Esophagus (tissue), 2 donors: ENCODE measurements around the gene CROCC2. TPM values are rescaled to one million over a fixed set of nuclear protein-coding genes. Genes with fewer than 3 reads are reported as not detected.
A peak's percentile ranks its signal among the peaks of the same experiment; 100 is the strongest.

Source experiments
- H3K27ac ChIP-seq, 2 donors: one replicate each; pipeline ENCODE4 v1.5.1; 2013; ENCODE audit warnings: low read depth in 2 of 2, mild to moderate bottlenecking in 2 of 2, inconsistent platforms in 1 of 2, low read length in 1 of 2, moderate library complexity in 1 of 2
- H3K27me3 ChIP-seq, 2 donors: one replicate each; pipeline ENCODE4 v1.6.1; 2013; ENCODE audit warnings: low read length in 2 of 2, control low read depth in 1 of 2, mild to moderate bottlenecking in 1 of 2; ENCODE audit not compliant: insufficient read depth in 2 of 2, control insufficient read depth in 1 of 2
- H3K36me3 ChIP-seq, 2 donors: one replicate each; pipeline ENCODE4 v1.6.1; 2013; ENCODE audit warnings: low read length in 1 of 2; ENCODE audit not compliant: control insufficient read depth in 2 of 2, insufficient read depth in 2 of 2
- H3K4me1 ChIP-seq, 2 donors: one replicate each; pipeline ENCODE4 v1.6.1; 2013; ENCODE audit warnings: low read length in 1 of 2; ENCODE audit not compliant: control insufficient read depth in 2 of 2, insufficient read depth in 2 of 2
- H3K4me3 ChIP-seq, 2 donors: one replicate each; pipeline ENCODE4 v1.5.1; 2013; ENCODE audit warnings: low read length in 2 of 2, mild to moderate bottlenecking in 2 of 2, low read depth in 1 of 2, moderate library complexity in 1 of 2
- H3K9me3 ChIP-seq, 2 donors: one replicate each; pipeline ENCODE4 v1.6.1; 2013; ENCODE audit warnings: mild to moderate bottlenecking in 2 of 2, low read depth in 1 of 2, low read length in 1 of 2, moderate library complexity in 1 of 2; ENCODE audit not compliant: control insufficient read depth in 2 of 2, insufficient read depth in 1 of 2
- WGBS, 2 donors: extraction: QIAGEN DNeasy Blood & Tissue Kit; methylation state at CpG; one replicate each; pipeline ENCODE4 v1.1.7; 2013; 5-methylcytosine and 5-hydroxymethylcytosine counted together
- polyA plus RNA-seq, 2 donors: library from polyadenylated mRNA; stranded (reverse); fragments of 200-250 nt; gene quantifications; one replicate each; pipeline ENCODE4 v1.2.3, GENCODE V29; 2013
- donor health status: healthy with polysubstance abuse.
- donor health status: Bipolar disorder and iron deficiency.

The CROCC2 gene
- polyA plus RNA-seq, 2 donors, result 0.12 to 0.16 TPM

DNA sequence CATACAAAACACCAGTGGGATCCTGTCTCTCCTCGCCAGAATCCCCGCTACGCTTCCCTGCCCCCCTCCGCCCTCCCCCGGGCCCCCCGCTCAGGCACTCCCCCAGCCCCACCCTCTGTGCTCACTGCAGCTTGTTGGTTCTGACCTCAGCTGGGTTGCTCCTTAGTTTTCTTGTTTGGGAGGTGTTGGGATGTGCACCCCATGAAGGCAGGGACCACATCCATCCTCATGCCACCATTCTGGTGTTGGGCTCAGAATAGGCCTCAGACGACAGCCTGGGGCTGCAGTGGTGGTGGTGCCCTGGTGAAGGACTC lies 96.9 kb downstream of the CROCC2 start:
- Histone ChIP-seq H3K27ac (no peak overlapping the region), H3K27me3 (no peaks in the 10 kb centered on the region), H3K9me3 (peaks cover 9 to 12% of the 10 kb centered on the region in 2 donors), H3K36me3 (peaks cover 3% of the 10 kb centered on the region in 2 donors), H3K4me1 (peaks cover 8 to 12% of the 10 kb centered on the region in 2 donors), H3K4me3 (no peak overlapping the region)
- 97 to 100% methylated on average over 7 of the region's 7 CpGs for WGBS, 2 donors

GRCh38 chr2:241003369-241003768 lies 97.2 kb downstream of the CROCC2 start:
- Histone ChIP-seq H3K27ac (no peak overlapping the region), H3K27me3 (no peaks in the 10 kb centered on the region), H3K36me3 (peaks cover 3% of the 10 kb centered on the region in 2 donors), H3K4me3 (no peak overlapping the region), H3K4me1 (peaks cover 9 to 16% of the 10 kb centered on the region in 2 donors), H3K9me3 (peaks cover 9 to 12% of the 10 kb centered on the region in 2 donors)
- WGBS, 2 donors, result 97 to 100% methylated on average over 2 of the region's 2 CpGs

DNA sequence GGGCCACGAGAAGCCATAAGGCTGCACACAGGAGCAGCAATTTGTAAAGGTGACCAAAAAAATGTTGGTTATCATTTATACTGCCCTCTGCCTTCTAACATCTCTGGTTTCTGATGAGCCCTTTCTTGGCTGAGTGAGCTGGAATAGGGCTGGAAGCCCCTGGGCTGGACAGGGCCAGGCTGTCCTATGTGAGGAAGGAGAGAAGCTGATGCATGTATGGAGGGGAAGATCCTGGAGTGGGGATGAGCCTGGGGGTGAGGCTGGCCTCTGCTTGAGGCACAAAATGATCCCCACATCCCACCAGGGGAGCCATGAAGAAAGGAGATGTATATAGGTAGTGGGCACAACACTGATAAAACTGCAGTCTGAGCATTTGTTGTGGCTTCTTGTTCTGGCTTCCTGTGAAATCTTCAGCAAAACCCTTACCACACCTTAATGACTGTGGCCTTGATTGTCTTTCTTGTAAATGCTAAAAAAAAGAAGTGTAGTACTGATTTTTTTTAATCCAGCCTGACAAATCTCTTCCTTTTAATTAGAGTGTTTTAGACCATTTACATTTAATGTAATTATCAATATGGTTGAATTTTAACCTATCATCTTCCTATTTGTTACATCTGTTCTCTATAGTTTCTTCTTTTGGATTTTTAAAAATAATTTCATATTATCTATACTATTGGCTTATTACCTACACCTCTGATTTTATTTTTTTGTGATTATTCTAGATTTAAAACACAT lies 97.9 kb downstream of the CROCC2 start:
- H3K4me3 ChIP-seq, result no peak overlapping the region
- WGBS, 2 donors, result 91 to 100% methylated on average over 1 of the region's 1 CpG

GRCh38 chr2:241005569-241005968 lies 99.4 kb downstream of the CROCC2 start:
- peaks cover 9 to 12% of the 10 kb centered on the region in 2 donors for H3K9me3 ChIP-seq
- no peak overlapping the region for H3K4me3 ChIP-seq

More for the DNA sequence above, 97.9 kb downstream of the CROCC2 start:
- Histone ChIP-seq H3K27me3 (no peaks in the 10 kb centered on the region), H3K27ac (no peak overlapping the region), H3K9me3 (peaks cover 9 to 12% of the 10 kb centered on the region in 2 donors), H3K36me3 (peaks cover 3% of the 10 kb centered on the region in 2 donors), H3K4me1 (peaks cover 9 to 19% of the 10 kb centered on the region in 2 donors)

GRCh38 chr2:241006412-241006811 lies 100.3 kb downstream of the CROCC2 start:
- 74 to 87% methylated on average over 3 of the region's 3 CpGs for WGBS, 2 donors

More at GRCh38 chr2:241005569-241005968, 99.4 kb downstream of the CROCC2 start:
- peaks cover 10 to 23% of the 10 kb centered on the region in 2 donors for H3K4me1 ChIP-seq
- no peak overlapping the region for H3K27ac ChIP-seq
- H3K36me3 ChIP-seq, result peaks cover 3% of the 10 kb centered on the region in 2 donors
- WGBS, 2 donors, result 91 to 95% methylated on average over 2 of the region's 2 CpGs
- no peaks in the 10 kb centered on the region for H3K27me3 ChIP-seq

DNA sequence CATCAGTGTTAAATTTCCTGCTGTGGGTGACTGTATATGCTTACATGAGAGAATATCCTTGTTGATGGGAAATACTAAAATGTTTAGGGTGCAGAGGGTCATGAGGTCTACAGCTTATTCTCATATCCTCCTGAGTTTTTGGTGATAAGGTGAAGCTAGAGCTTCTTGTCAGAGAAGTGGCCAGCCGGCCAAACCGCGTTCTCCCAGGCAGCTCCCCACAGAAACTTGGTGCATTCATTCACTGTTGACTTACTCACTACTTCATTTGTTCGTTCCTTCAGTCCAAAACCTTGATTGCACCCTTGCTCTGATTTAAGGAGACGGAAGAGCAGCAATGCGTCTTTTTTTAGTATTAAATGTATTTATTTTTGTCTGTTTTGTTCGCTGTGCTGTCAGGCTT lies 101.0 kb downstream of the CROCC2 start:
- H3K4me3 ChIP-seq, result no peak overlapping the region
- H3K27ac ChIP-seq, result no peak overlapping the region
- no peaks in the 10 kb centered on the region for H3K27me3 ChIP-seq
- peaks cover 10 to 26% of the 10 kb centered on the region in 2 donors for H3K4me1 ChIP-seq
- peaks cover 9 to 12% of the 10 kb centered on the region in 2 donors for H3K9me3 ChIP-seq
- 95 to 96% methylated on average over 7 of the region's 7 CpGs for WGBS, 2 donors
- peaks cover 0 to 3% of the 10 kb centered on the region in 2 donors for H3K36me3 ChIP-seq

More at GRCh38 chr2:241006412-241006811, 100.3 kb downstream of the CROCC2 start:
- peaks cover 2 to 3% of the 10 kb centered on the region in 2 donors for H3K36me3 ChIP-seq
- H3K27ac ChIP-seq, result no peak overlapping the region
- peaks cover 10 to 26% of the 10 kb centered on the region in 2 donors for H3K4me1 ChIP-seq
- H3K27me3 ChIP-seq, result no peaks in the 10 kb centered on the region
- H3K4me3 ChIP-seq, result no peak overlapping the region
- H3K9me3 ChIP-seq, result peaks cover 9 to 12% of the 10 kb centered on the region in 2 donors

- 61 to 69% methylated on average over 20 of the region's 20 CpGs for WGBS, 2 donors
- no peak overlapping the region for H3K27ac ChIP-seq
Measured at GRCh38 chr2:241007880-241008710, 102.0 kb downstream of the CROCC2 start.

DNA sequence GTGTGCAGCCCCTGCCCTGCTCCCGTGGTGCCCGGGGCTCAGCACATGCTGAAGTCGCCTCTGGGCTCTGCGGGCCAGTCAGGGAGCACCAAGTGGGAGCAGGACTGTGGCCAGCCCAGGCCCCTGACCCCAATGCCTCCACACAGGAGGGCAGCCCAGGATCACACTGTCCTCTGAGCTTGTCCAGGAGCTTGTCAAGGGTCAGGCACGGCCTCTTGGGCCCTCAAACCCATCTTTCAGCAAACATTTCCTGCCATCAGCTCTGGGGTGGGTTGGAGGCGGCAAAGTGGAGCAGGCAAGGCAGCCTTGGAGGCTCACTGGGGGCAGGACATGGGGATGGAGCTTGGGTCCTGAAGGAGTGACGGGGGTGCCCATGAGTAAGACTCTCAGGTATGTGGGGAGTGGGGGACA lies 102.6 kb downstream of the CROCC2 start:
- Histone ChIP-seq H3K4me3 (no peak overlapping the region), H3K27me3 (no peaks in the 10 kb centered on the region), H3K9me3 (peaks cover 3% of the 10 kb centered on the region in 2 donors), H3K36me3 (no peaks in the 10 kb centered on the region), H3K27ac (no peak overlapping the region), H3K4me1 (peaks cover 10 to 26% of the 10 kb centered on the region in 2 donors)
- 90 to 93% methylated on average over 7 of the region's 7 CpGs for WGBS, 2 donors

More at GRCh38 chr2:241007880-241008710, 102.0 kb downstream of the CROCC2 start:
- no peak overlapping the region for H3K4me3 ChIP-seq
- no peaks in the 10 kb centered on the region for H3K27me3 ChIP-seq
- H3K9me3 ChIP-seq, result peaks cover 8 to 9% of the 10 kb centered on the region in 2 donors
- peaks cover 0 to 3% of the 10 kb centered on the region in 2 donors for H3K36me3 ChIP-seq
- H3K4me1 ChIP-seq, result peaks cover 10 to 26% of the 10 kb centered on the region in 2 donors

DNA sequence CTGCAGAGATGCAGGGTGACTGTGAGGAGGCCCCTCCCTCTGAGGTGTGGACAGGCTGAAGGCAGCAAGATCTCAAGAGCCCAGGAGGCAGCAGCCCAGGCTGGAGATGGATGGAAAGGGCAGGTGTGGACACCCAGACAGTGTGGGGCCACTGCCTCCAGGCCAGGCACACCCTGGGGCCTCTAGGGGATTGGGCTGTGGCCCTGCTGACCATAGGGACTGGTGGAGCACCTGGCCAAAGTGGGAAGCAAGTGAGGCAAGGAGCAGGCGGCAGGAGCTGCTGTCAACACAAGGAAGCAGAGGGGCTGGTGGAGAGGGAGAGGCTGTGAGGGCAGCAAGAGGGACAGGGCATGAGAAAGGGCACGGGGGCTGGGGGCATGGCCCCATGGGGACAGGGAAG lies 103.1 kb downstream of the CROCC2 start:
- no peak overlapping the region for H3K4me3 ChIP-seq
- no peaks in the 10 kb centered on the region for H3K27me3 ChIP-seq
- H3K27ac ChIP-seq, result peak overlapping the region in 1 of 2 donors; percentile 68

More for the DNA sequence above, 103.1 kb downstream of the CROCC2 start:
- WGBS, 2 donors, result 75 to 87% methylated on average over 2 of the region's 2 CpGs
- peaks cover 10 to 26% of the 10 kb centered on the region in 2 donors for H3K4me1 ChIP-seq
- no peaks in the 10 kb centered on the region for H3K9me3 ChIP-seq
- H3K36me3 ChIP-seq, result no peaks in the 10 kb centered on the region
